ENCODE measurements around the gene PHACTR1.
A peak's percentile ranks its signal among the peaks of the same experiment; 100 is the strongest.

Gene PHACTR1

GRCh38 chr6:13302291-13302690, 585.7 kb downstream of the PHACTR1 start:
- peak overlapping the region; percentile 60 to 82 (median 73) for H3K9ac ChIP-seq
- H3K27me3 ChIP-seq = no peaks in the 10 kb centered on the region
- TF ChIP-seq Cebpa-rat (IDR thresholded peaks at IDR 0.05) = no peak
- H3K4me1 ChIP-seq = peaks cover 83 to 94% (median 86%) of the 10 kb centered on the region in 10 experiments
- H3K4me3 ChIP-seq = peak overlapping the region in 1 of 10 experiments; percentile 32; a peak in 1 of 20 replicates
- H3K9me3 ChIP-seq (replicated peaks in 1 of 11) = no peaks in the 10 kb centered on the region
- H3K27ac ChIP-seq = peak overlapping the region; percentile 81 to 97 (median 91)
- peaks cover 0 to 1% (median 0%) of the 10 kb centered on the region in 11 experiments; a peak in 1 of 22 replicates for H4K20me1 ChIP-seq
- H3K36me3 ChIP-seq = peaks cover 17 to 61% (median 42%) of the 10 kb centered on the region in 11 experiments; a peak in 21 of 22 replicates
- H3K4me2 ChIP-seq = peak overlapping the region; percentile 71 to 92 (median 85)

GRCh38 chr6:13302751-13303667, 586.4 kb downstream of the PHACTR1 start:
- peak overlapping the region in 4 of 10 experiments; percentile 17 to 32 (median 24); a peak in 6 of 20 replicates for H3K4me3 ChIP-seq
- H4K20me1 ChIP-seq = no peaks in the 10 kb centered on the region
- peak overlapping the region; percentile 67 to 82 (median 77) for H3K9ac ChIP-seq
- peak overlapping the region; percentile 71 to 92 (median 85) for H3K4me2 ChIP-seq
- no peaks in the 10 kb centered on the region for H3K27me3 ChIP-seq
- no peaks in the 10 kb centered on the region for H3K9me3 ChIP-seq (replicated peaks in 1 of 11)
- peak overlapping the region; percentile 87 to 97 (median 92) for H3K27ac ChIP-seq
- peaks cover 20 to 61% (median 46%) of the 10 kb centered on the region in 11 experiments; a peak in 21 of 22 replicates for H3K36me3 ChIP-seq
- peak; percentile 89 to 99 (median 98) for TF ChIP-seq Cebpa-rat (IDR thresholded peaks at IDR 0.05)
- peaks cover 80 to 94% (median 86%) of the 10 kb centered on the region in 10 experiments for H3K4me1 ChIP-seq

- no peaks in the 10 kb centered on the region for H4K20me1 ChIP-seq
- no peaks in the 10 kb centered on the region for H3K9me3 ChIP-seq (replicated peaks in 1 of 11)
- peak overlapping the region; percentile 86 to 97 (median 92) for H3K27ac ChIP-seq
- no peaks in the 10 kb centered on the region for H3K27me3 ChIP-seq
- peaks cover 78 to 94% (median 86%) of the 10 kb centered on the region in 10 experiments for H3K4me1 ChIP-seq
- H3K4me3 ChIP-seq = peak overlapping the region in 4 of 10 experiments; percentile 9 to 27 (median 18); a peak in 5 of 20 replicates
- H3K4me2 ChIP-seq = peak overlapping the region; percentile 71 to 92 (median 85)
- peaks cover 24 to 67% (median 52%) of the 10 kb centered on the region in 11 experiments; a peak in 21 of 22 replicates for H3K36me3 ChIP-seq
- no peak for TF ChIP-seq Cebpa-rat (IDR thresholded peaks at IDR 0.05)
- H3K9ac ChIP-seq = peak overlapping the region; percentile 67 to 82 (median 77)
These were observed 587.1 kb downstream of the PHACTR1 start for GRCh38 chr6:13303668-13304017.

GRCh38 chr6:13304101-13304500, 587.5 kb downstream of the PHACTR1 start:
- Histone ChIP-seq H4K20me1 (no peaks in the 10 kb centered on the region), H3K9me3 (replicated peaks in 1 of 11) (no peaks in the 10 kb centered on the region), H3K4me1 (peaks cover 73 to 94% (median 86%) of the 10 kb centered on the region in 10 experiments)

GRCh38 chr6:13304580-13305260, 588.2 kb downstream of the PHACTR1 start:
- TF ChIP-seq Cebpa-rat (IDR thresholded peaks at IDR 0.05) = no peak
- H3K9ac ChIP-seq = peak overlapping the region in 10 of 11 experiments; percentile 67 to 82 (median 77); a peak in 17 of 22 replicates
- H4K20me1 ChIP-seq = no peaks in the 10 kb centered on the region
- peak overlapping the region; percentile 71 to 92 (median 85) for H3K4me2 ChIP-seq
- H3K27ac ChIP-seq = peak overlapping the region; percentile 86 to 97 (median 92); a peak in 21 of 22 replicates
- H3K9me3 ChIP-seq (replicated peaks in 1 of 11) = no peaks in the 10 kb centered on the region
- peaks cover 67 to 89% (median 81%) of the 10 kb centered on the region in 10 experiments for H3K4me1 ChIP-seq
- peaks cover 27 to 77% (median 63%) of the 10 kb centered on the region in 11 experiments; a peak in 21 of 22 replicates for H3K36me3 ChIP-seq
- no peak overlapping the region for H3K4me3 ChIP-seq
- no peaks in the 10 kb centered on the region for H3K27me3 ChIP-seq

More at GRCh38 chr6:13304101-13304500, 587.5 kb downstream of the PHACTR1 start:
- Histone ChIP-seq H3K36me3 (peaks cover 26 to 71% (median 57%) of the 10 kb centered on the region in 11 experiments; a peak in 21 of 22 replicates), H3K27me3 (no peaks in the 10 kb centered on the region), H3K27ac (peak overlapping the region; percentile 86 to 97 (median 92)), H3K9ac (peak overlapping the region; percentile 67 to 82 (median 77)), H3K4me3 (peak overlapping the region in 2 of 10 experiments; percentile 9 to 17; a peak in 2 of 20 replicates), H3K4me2 (peak overlapping the region; percentile 71 to 92 (median 85))
- TF ChIP-seq Cebpa-rat (IDR thresholded peaks at IDR 0.05) = no peak

- Histone ChIP-seq H3K27ac (peak overlapping the region in 10 of 11 experiments; percentile 22 to 97 (median 92); a peak in 18 of 22 replicates), H3K36me3 (peaks cover 33 to 80% (median 64%) of the 10 kb centered on the region in 11 experiments; a peak in 21 of 22 replicates), H3K4me2 (peak overlapping the region; percentile 71 to 92 (median 85)), H3K4me1 (peaks cover 61 to 83% (median 76%) of the 10 kb centered on the region in 10 experiments), H3K9ac (peak overlapping the region in 7 of 11 experiments; percentile 67 to 82 (median 77); a peak in 7 of 22 replicates), H3K4me3 (no peak overlapping the region), H4K20me1 (no peaks in the 10 kb centered on the region), H3K27me3 (no peaks in the 10 kb centered on the region), H3K9me3 (replicated peaks in 1 of 11) (no peaks in the 10 kb centered on the region)
- no peak for TF ChIP-seq Cebpa-rat (IDR thresholded peaks at IDR 0.05)
These were observed 588.7 kb downstream of the PHACTR1 start for GRCh38 chr6:13305288-13305687.

GRCh38 chr6:13305791-13306190, 589.2 kb downstream of the PHACTR1 start:
- Histone ChIP-seq H3K36me3 (peaks cover 33 to 81% (median 66%) of the 10 kb centered on the region in 11 experiments; a peak in 21 of 22 replicates), H4K20me1 (no peaks in the 10 kb centered on the region), H3K4me3 (no peak overlapping the region), H3K4me2 (peak overlapping the region in 9 of 11 experiments; percentile 71 to 92 (median 85); a peak in 13 of 22 replicates), H3K9ac (no peak overlapping the region; a peak in 1 of 22 replicates), H3K4me1 (peaks cover 56 to 78% (median 71%) of the 10 kb centered on the region in 10 experiments), H3K27me3 (no peaks in the 10 kb centered on the region), H3K9me3 (replicated peaks in 1 of 11) (no peaks in the 10 kb centered on the region), H3K27ac (peak overlapping the region in 3 of 11 experiments; percentile 90 to 96 (median 91); a peak in 3 of 22 replicates)
- TF ChIP-seq Cebpa-rat (IDR thresholded peaks at IDR 0.05) = no peak

GRCh38 chr6:13307508-13307995, 591.0 kb downstream of the PHACTR1 start:
- Histone ChIP-seq H3K36me3 (peaks cover 43 to 83% (median 73%) of the 10 kb centered on the region in 11 experiments), H3K9ac (peak overlapping the region in 1 of 11 experiments; percentile 22; a peak in 1 of 22 replicates), H3K4me3 (no peak overlapping the region), H3K4me1 (peaks cover 39 to 60% (median 53%) of the 10 kb centered on the region in 10 experiments), H3K27me3 (no peaks in the 10 kb centered on the region), H3K9me3 (replicated peaks in 1 of 11) (no peaks in the 10 kb centered on the region), H3K4me2 (peak overlapping the region in 6 of 11 experiments; percentile 5 to 57 (median 36); a peak in 10 of 22 replicates), H4K20me1 (no peaks in the 10 kb centered on the region), H3K27ac (peak overlapping the region in 9 of 11 experiments; percentile 35 to 71 (median 52); a peak in 17 of 22 replicates)
- no peak for TF ChIP-seq Cebpa-rat (IDR thresholded peaks at IDR 0.05)
